ENCODE data around the gene S100A8. TPM values are rescaled to one million over a fixed set of nuclear protein-coding genes. Genes with fewer than 3 reads are reported as not detected.
"Not testable (repeated sequence)": the region's sequence is repeated elsewhere in the genome, so short reads cannot be mapped to it uniquely, and the experiment has no call there.

Gene S100A8
- total RNA-seq, 1 experiment from 2014 or later: not detected

DNA sequence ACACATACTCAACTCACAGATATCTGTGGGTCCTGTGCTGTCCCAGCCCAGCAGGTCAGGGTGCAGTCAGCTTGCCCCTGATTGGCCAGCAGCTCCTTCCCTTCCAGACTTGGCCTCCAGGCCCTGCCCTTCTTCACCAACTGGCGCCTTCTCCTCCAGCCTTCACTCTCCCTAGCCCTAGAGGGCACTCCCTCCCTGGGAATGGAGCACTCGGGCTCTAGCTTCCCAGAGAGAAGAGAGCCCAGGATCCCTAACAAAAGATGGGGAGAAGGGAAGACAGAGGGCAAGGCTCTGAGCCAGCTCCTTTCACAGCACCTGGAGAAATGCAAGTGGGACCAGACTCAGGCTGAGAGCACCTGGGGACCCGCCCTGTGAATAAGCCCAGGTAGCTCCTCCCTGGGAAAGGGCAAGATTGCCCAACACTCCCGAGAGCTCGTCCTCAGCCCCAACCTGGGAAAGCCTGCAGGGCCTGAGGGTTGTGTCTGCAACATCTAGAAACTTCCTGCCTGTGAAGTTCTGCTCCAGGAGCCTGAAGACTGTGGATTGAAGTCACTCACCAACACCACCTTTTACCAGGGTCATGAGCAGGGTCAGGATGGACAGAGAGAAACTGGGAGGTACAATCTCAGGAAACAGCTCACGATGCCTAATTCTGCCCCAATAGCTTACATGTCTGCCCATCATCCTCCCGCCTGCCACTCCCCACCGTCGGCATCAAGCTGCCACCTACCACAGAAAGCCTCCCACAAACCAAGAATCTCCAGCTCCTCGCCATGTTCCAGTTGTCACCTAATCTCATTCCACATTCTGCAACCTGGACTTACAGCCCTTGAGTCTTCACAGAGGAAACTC, 42.1 kb downstream of the S100A8 start, which contains the start of gene PGLYRP4:
Gene PGLYRP4 (minus strand): TSS at position 331 of the 852 bp plus-strand sequence. CDS start 909 bp downstream, outside the sequence.
- H3K27me3 ChIP-seq (replicated peaks; ENCODE audit: insufficient read depth, low read depth, low read length, poor library complexity): peaks cover 80% of the 10 kb centered on the region
- ChIA-PET POLR2A (ENCODE audit: low non-redundant PET) (no interaction called here), CTCF (no interaction called here)
- H3K4me3 ChIP-seq (ENCODE audit: low read depth, low read length, poor library complexity, severe bottlenecking): no peak within 1 kb of the TSS
- no peaks in the 10 kb centered on the region for H3K4me1 ChIP-seq (ENCODE audit: insufficient read depth, low read length, poor library complexity, severe bottlenecking)
- H3K9me3 ChIP-seq (ENCODE audit: low read depth, low read length, poor library complexity, severe bottlenecking): no peaks in the 10 kb centered on the region
- DNase-seq (ENCODE audit: low spot score): no peak
- BruUV-seq (replicated peaks): no TSS peak
- intact Hi-C loops (cut with micrococcal nuclease; ENCODE audit: unreplicated experiment): no loop called here
- TF ChIP-seq, protein P1, sequence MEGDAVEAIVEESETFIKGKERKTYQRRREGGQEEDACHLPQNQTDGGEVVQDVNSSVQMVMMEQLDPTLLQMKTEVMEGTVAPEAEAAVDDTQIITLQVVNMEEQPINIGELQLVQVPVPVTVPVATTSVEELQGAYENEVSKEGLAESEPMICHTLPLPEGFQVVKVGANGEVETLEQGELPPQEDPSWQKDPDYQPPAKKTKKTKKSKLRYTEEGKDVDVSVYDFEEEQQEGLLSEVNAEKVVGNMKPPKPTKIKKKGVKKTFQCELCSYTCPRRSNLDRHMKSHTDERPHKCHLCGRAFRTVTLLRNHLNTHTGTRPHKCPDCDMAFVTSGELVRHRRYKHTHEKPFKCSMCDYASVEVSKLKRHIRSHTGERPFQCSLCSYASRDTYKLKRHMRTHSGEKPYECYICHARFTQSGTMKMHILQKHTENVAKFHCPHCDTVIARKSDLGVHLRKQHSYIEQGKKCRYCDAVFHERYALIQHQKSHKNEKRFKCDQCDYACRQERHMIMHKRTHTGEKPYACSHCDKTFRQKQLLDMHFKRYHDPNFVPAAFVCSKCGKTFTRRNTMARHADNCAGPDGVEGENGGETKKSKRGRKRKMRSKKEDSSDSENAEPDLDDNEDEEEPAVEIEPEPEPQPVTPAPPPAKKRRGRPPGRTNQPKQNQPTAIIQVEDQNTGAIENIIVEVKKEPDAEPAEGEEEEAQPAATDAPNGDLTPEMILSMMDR (conservative IDR thresholded peaks at IDR 0.05; ENCODE audit: low read depth, low read length): no peak
- TF ChIP-seq EZH2 (IDR thresholded peaks at IDR 0.05; ENCODE audit: borderline replicate concordance, low read depth, low read length, poor library complexity, severe bottlenecking): no peak
- no peak within 1 kb of the TSS for H3K27ac ChIP-seq (ENCODE audit: low read depth, low read length, poor library complexity, severe bottlenecking)
- H3K36me3 ChIP-seq (ENCODE audit: insufficient read depth, low read length, poor library complexity, severe bottlenecking): no peaks in the 10 kb centered on the region

DNA sequence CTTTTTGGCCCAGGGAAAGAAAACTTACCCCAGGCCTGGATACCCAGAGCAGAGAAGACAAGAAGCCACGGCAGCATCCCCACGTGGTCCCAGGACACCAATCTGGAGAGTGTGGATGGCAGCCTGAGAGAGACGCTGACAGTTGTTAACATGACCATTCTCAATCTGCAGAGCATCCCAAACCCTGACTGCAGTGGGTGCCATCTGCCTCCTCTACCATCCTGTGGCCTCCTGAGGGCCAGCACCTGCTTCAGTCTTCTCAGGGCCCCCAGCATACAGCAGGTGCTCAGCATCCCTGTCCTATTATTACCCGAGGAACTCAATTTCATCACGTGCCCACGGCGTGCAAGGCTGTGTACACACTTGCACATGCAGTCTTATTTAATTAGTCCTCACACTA, 43.0 kb downstream of the S100A8 start:
- no peaks in the 10 kb centered on the region for H3K36me3 ChIP-seq (ENCODE audit: insufficient read depth, low read length, poor library complexity, severe bottlenecking)
- ChIA-PET CTCF (no interaction called here), POLR2A (ENCODE audit: low non-redundant PET) (no interaction called here)
- no peak overlapping the region for H3K27ac ChIP-seq (ENCODE audit: low read depth, low read length, poor library complexity, severe bottlenecking)
- BruUV-seq (replicated peaks): no TSS peak
- intact Hi-C loops (cut with micrococcal nuclease; ENCODE audit: unreplicated experiment): no loop called here
- H3K27me3 ChIP-seq (replicated peaks; ENCODE audit: insufficient read depth, low read depth, low read length, poor library complexity): peaks cover 89% of the 10 kb centered on the region
- H3K9me3 ChIP-seq (ENCODE audit: low read depth, low read length, poor library complexity, severe bottlenecking): no peaks in the 10 kb centered on the region
- no peak for TF ChIP-seq EZH2 (IDR thresholded peaks at IDR 0.05; ENCODE audit: borderline replicate concordance, low read depth, low read length, poor library complexity, severe bottlenecking)
- TF ChIP-seq, protein P1 (conservative IDR thresholded peaks at IDR 0.05; ENCODE audit: low read depth, low read length): no peak
- no peak for DNase-seq (ENCODE audit: low spot score)
- H3K4me1 ChIP-seq (ENCODE audit: insufficient read depth, low read length, poor library complexity, severe bottlenecking): no peaks in the 10 kb centered on the region
- no peak overlapping the region for H3K4me3 ChIP-seq (ENCODE audit: low read depth, low read length, poor library complexity, severe bottlenecking)

DNA sequence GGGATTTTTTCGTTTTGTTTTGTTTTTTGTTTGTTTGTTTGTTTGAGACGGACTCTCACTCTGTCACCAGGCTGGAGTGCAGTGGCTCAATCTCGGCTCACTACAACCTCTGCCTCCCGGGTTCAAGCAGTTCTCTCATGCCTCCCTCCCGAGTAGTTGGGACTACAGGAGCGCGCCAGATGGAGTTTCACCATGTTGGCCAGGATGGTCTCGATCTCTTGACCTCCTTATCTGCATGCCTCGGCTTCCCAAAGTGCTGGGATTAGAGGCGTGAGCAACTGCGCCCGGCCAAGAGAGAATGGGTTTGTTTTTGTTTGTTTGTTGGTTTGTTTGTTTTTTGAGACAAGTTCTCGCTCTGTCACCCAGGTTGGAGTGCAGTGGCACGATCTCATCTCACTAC, 43.8 kb downstream of the S100A8 start:
- H3K4me3 ChIP-seq (ENCODE audit: low read depth, low read length, poor library complexity, severe bottlenecking); DNase-seq (ENCODE audit: low spot score); BruUV-seq (replicated peaks); H3K9me3 ChIP-seq (ENCODE audit: low read depth, low read length, poor library complexity, severe bottlenecking); CTCF ChIA-PET; H3K27ac ChIP-seq (ENCODE audit: low read depth, low read length, poor library complexity, severe bottlenecking); H3K36me3 ChIP-seq (ENCODE audit: insufficient read depth, low read length, poor library complexity, severe bottlenecking); intact Hi-C loops (cut with micrococcal nuclease; ENCODE audit: unreplicated experiment); H3K4me1 ChIP-seq (ENCODE audit: insufficient read depth, low read length, poor library complexity, severe bottlenecking); POLR2A ChIA-PET (ENCODE audit: low non-redundant PET): not testable (repeated sequence)
- H3K27me3 ChIP-seq (replicated peaks; ENCODE audit: insufficient read depth, low read depth, low read length, poor library complexity): peaks cover 97% of the 10 kb centered on the region
